ENCODE data around the gene IMP4.

DNA sequence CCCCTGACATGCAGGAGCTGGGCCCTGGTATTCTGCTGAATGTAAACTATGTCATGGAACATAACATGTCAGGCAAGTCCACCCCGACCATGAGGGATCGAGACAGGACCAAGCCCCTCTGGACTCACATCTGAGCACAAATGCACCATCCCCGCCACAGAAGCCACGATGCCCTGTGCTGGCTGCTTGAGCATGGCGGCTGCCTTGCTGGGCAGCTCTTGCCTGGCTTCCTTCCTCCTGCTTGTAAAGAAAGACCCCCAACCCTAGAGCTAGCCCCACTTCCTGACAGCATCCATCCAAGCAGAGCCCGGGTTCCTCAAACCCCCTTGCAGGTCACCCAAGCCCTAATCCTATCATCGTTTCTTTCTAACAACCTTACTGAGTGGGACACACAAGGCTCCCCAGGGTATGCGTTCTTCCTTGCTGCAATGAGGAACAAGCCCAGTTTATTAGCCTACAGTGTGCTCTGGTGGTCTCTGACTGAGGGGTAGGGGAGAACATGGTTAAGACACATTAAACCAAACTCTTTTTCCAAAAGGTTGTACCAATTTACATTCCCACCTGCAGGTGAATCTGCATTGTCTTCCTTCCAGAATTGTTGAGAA lies 39.7 kb downstream of the IMP4 start:
- no peak for TF ChIP-seq EZH2 (IDR thresholded peaks at IDR 0.05; ENCODE audit: low read depth, unreplicated experiment)
- TF ChIP-seq POLR2AphosphoS5 (IDR thresholded peaks at IDR 0.05; ENCODE audit: low read depth): no peak
- no peak for TF ChIP-seq ZNF331 (CRISPR knock-in tag; IDR thresholded peaks at IDR 0.05; ENCODE audit: low read depth)
- TF ChIP-seq, protein P1, sequence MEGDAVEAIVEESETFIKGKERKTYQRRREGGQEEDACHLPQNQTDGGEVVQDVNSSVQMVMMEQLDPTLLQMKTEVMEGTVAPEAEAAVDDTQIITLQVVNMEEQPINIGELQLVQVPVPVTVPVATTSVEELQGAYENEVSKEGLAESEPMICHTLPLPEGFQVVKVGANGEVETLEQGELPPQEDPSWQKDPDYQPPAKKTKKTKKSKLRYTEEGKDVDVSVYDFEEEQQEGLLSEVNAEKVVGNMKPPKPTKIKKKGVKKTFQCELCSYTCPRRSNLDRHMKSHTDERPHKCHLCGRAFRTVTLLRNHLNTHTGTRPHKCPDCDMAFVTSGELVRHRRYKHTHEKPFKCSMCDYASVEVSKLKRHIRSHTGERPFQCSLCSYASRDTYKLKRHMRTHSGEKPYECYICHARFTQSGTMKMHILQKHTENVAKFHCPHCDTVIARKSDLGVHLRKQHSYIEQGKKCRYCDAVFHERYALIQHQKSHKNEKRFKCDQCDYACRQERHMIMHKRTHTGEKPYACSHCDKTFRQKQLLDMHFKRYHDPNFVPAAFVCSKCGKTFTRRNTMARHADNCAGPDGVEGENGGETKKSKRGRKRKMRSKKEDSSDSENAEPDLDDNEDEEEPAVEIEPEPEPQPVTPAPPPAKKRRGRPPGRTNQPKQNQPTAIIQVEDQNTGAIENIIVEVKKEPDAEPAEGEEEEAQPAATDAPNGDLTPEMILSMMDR (conservative IDR thresholded peaks at IDR 0.05; ENCODE audit: low read depth in 2 of 2): no peak
- TF ChIP-seq, protein P2, sequence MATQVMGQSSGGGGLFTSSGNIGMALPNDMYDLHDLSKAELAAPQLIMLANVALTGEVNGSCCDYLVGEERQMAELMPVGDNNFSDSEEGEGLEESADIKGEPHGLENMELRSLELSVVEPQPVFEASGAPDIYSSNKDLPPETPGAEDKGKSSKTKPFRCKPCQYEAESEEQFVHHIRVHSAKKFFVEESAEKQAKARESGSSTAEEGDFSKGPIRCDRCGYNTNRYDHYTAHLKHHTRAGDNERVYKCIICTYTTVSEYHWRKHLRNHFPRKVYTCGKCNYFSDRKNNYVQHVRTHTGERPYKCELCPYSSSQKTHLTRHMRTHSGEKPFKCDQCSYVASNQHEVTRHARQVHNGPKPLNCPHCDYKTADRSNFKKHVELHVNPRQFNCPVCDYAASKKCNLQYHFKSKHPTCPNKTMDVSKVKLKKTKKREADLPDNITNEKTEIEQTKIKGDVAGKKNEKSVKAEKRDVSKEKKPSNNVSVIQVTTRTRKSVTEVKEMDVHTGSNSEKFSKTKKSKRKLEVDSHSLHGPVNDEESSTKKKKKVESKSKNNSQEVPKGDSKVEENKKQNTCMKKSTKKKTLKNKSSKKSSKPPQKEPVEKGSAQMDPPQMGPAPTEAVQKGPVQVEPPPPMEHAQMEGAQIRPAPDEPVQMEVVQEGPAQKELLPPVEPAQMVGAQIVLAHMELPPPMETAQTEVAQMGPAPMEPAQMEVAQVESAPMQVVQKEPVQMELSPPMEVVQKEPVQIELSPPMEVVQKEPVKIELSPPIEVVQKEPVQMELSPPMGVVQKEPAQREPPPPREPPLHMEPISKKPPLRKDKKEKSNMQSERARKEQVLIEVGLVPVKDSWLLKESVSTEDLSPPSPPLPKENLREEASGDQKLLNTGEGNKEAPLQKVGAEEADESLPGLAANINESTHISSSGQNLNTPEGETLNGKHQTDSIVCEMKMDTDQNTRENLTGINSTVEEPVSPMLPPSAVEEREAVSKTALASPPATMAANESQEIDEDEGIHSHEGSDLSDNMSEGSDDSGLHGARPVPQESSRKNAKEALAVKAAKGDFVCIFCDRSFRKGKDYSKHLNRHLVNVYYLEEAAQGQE (IDR thresholded peaks at IDR 0.05; ENCODE audit: unreplicated experiment): no peak

All from GM23338 (cell line).